ENCODE results near the gene GALNT12.

The GALNT12 gene

GRCh38 chr9:98773721-98774120 lies 33.7 kb upstream of the GALNT12 start:
- no peak for DNase-seq (ENCODE audit: extremely low spot score)
- CTCF ChIA-PET: interaction anchor here (1.5 to 6.7 kb wide), 9 partner anchors 13 to 851 kb away, joined by 4 to 111 read pairs (median 52); partner anchors contain the start of genes ANKS6 and TRMO
- TF ChIP-seq CTCF (IDR thresholded peaks at IDR 0.05; ENCODE audit: control extremely low read depth, extremely low read depth, low read depth, missing control alignments): no peak
- POLR2A ChIA-PET: no interaction called here

- CTCF ChIA-PET: interaction anchor here (0.9 to 6.7 kb wide), 28 partner anchors 9 to 852 kb away, joined by 3 to 111 read pairs (median 5); partner anchors contain the start of genes ANKS6 and TRMO
- DNase-seq (ENCODE audit: extremely low spot score): peak; percentile 52
- TF ChIP-seq CTCF (IDR thresholded peaks at IDR 0.05; ENCODE audit: control extremely low read depth, extremely low read depth, low read depth, missing control alignments): peak; percentile 28
- POLR2A ChIA-PET: no interaction called here
These were observed 32.7 kb upstream of the GALNT12 start for GRCh38 chr9:98774746-98775145.

GRCh38 chr9:98775831-98776441 lies 31.5 kb upstream of the GALNT12 start:
- peak; percentile 77 for TF ChIP-seq CTCF (IDR thresholded peaks at IDR 0.05; ENCODE audit: control extremely low read depth, extremely low read depth, low read depth, missing control alignments)
- CTCF ChIA-PET: interaction anchor here (0.5 to 6.7 kb wide), 50 partner anchors 10 to 1079 kb away, joined by 3 to 111 read pairs (median 4); partner anchors contain the start of genes ANKS6, TBC1D2, TRMO and XPA
- peak; percentile 77 for DNase-seq (ENCODE audit: extremely low spot score)
- POLR2A ChIA-PET: interaction anchor here (0.8 kb wide), 1 partner anchor 463 kb away, joined by 3 read pairs; no protein-coding TSS in a partner anchor

GRCh38 chr9:98777618-98778017 lies 29.9 kb upstream of the GALNT12 start:
- CTCF ChIA-PET: interaction anchor here (1.2 to 6.7 kb wide), 5 partner anchors 11 to 465 kb away, joined by 5 to 111 read pairs (median 50); partner anchors contain the start of gene ANKS6
- TF ChIP-seq CTCF (IDR thresholded peaks at IDR 0.05; ENCODE audit: control extremely low read depth, extremely low read depth, low read depth, missing control alignments): no peak
- DNase-seq (ENCODE audit: extremely low spot score): no peak
- POLR2A ChIA-PET: no interaction called here

- no peak for TF ChIP-seq CTCF (IDR thresholded peaks at IDR 0.05; ENCODE audit: control extremely low read depth, extremely low read depth, low read depth, missing control alignments)
- ChIA-PET POLR2A (no interaction called here), CTCF (interaction anchor here (1.2 to 6.7 kb wide), 5 partner anchors 10 to 465 kb away, joined by 5 to 111 read pairs (median 50); partner anchors contain the start of gene ANKS6)
- no peak for DNase-seq (ENCODE audit: extremely low spot score)
These were observed 29.2 kb upstream of the GALNT12 start for GRCh38 chr9:98778251-98778650.

- ChIA-PET CTCF (interaction anchor here (1.6 to 6.7 kb wide), 3 partner anchors 12 to 466 kb away, joined by 6 to 111 read pairs (median 90); no protein-coding TSS in a partner anchor), POLR2A (interaction anchor here (0.7 kb wide), 1 partner anchor 1091 kb away, joined by 3 read pairs; no protein-coding TSS in a partner anchor)
- no peak for DNase-seq (ENCODE audit: extremely low spot score)
- no peak for TF ChIP-seq CTCF (IDR thresholded peaks at IDR 0.05; ENCODE audit: control extremely low read depth, extremely low read depth, low read depth, missing control alignments)
These were observed 28.5 kb upstream of the GALNT12 start for GRCh38 chr9:98778711-98779530.

All from GM10248 (cell line).